HepG2 (cell line): Measurements from ENCODE around the gene TRUB1. TPM values are rescaled to one million over a fixed set of nuclear protein-coding genes. Genes with fewer than 3 reads are reported as not detected.

ENCODE experiments used
- ATAC-seq: fragments of 200-7000 bp; cut with Tn5 transposase; 3 replicates; pipeline ENCODE4 v1.9.1; 2020; ENCODE audit warnings: mild to moderate bottlenecking, moderate library complexity
- BruUV-seq: library from RNA; stranded (reverse); fragments of 400-500 nt; replicated peaks from 2 replicates; lab custom pipeline; 2021; lab: Mats Ljungman, UMichigan
- CTCF ChIA-PET: fragments of 300-600 bp; formaldehyde crosslinking; extraction: SDS; loops from one replicate; lab custom pipeline; 2021; ENCODE audit warnings: low total read pairs, inconsistent platforms, low intra/inter-chr PET ratio; lab: Yijun Ruan, JAX
- POLR2A ChIA-PET: fragments of 350-600 bp; sonication (Branson Sonifier 250); formaldehyde crosslinking; loops from one replicate; lab custom pipeline; 2020; ENCODE audit warnings: antibody characterized with exemption, inconsistent platforms; lab: Yijun Ruan, JAX
- DNase-seq: peaks from one replicate; pipeline ENCODE4 v3.0.0-alpha.2; 2015; ENCODE audit warnings: low spot score
- FAIRE-seq: peaks from 3 replicates; lab custom pipeline; 2011; peaks lifted over from hg19 to GRCh38; lab: Jason Lieb, UNC
- H2AFZ ChIP-seq: one replicate; pipeline ENCODE4 v1.6.1; 2011; ENCODE audit warnings: low read length, inconsistent platforms
- H3K27ac ChIP-seq: fragments of 300-600 bp; 3 replicates; pipeline ENCODE4 v1.8.0; 2011; ENCODE audit warnings: mixed run types, mild to moderate bottlenecking, mixed read lengths, low read length, inconsistent platforms; ENCODE audit not compliant: insufficient read depth; ENCODE audit errors: extremely low read length
- H3K27me3 ChIP-seq, 2 experiments: fragments of 200-600 bp in 1 of 2; 2 replicates in 1 of 2; 3 replicates in 1 of 2; pipeline versions ENCODE4 v1.6.0 to v1.8.0; 2011; ENCODE audit warnings: low read length in 2 of 2, mild to moderate bottlenecking in 2 of 2, moderate library complexity in 2 of 2, inconsistent platforms in 1 of 2; ENCODE audit not compliant: insufficient read depth in 2 of 2, control insufficient read depth in 1 of 2
- H3K36me3 ChIP-seq, 2 experiments: fragments of 200-600 bp in 1 of 2; replicated peaks in 1 of 2; 2 replicates in 1 of 2; 3 replicates in 1 of 2; pipeline versions ENCODE4 v1.5.1 to v1.8.0; 2011; ENCODE audit warnings: low read length in 2 of 2, inconsistent platforms in 1 of 2; ENCODE audit not compliant: insufficient read depth in 2 of 2, control insufficient read depth in 1 of 2
- H3K4me1 ChIP-seq: 2 replicates; pipeline ENCODE4 v1.5.1; 2012; ENCODE audit warnings: low read length, inconsistent platforms; ENCODE audit not compliant: insufficient read depth
- H3K4me2 ChIP-seq: 2 replicates; pipeline ENCODE4 v1.6.0; 2011; ENCODE audit warnings: low read depth, low read length, inconsistent platforms
- H3K4me3 ChIP-seq, 3 experiments: fragments of 200-600 bp in 1 of 3; sonication (generic), shearing (Covaris generic) in 1 of 3; replicated peaks in 1 of 3; 2 replicates each; pipeline ENCODE4 v1.5.1; 2011 to 2016; ENCODE audit warnings: low read length in 3 of 3, inconsistent platforms in 2 of 3, low read depth in 2 of 3, mild to moderate bottlenecking in 2 of 3, control low read depth in 1 of 3, mixed read lengths in 1 of 3; ENCODE audit not compliant: insufficient read depth in 1 of 3
- H3K79me2 ChIP-seq: one replicate; pipeline ENCODE4 v1.6.1; 2011; ENCODE audit warnings: low read length, inconsistent platforms; ENCODE audit not compliant: insufficient read depth
- H3K9ac ChIP-seq: 2 replicates; pipeline ENCODE4 v1.6.0; 2011; ENCODE audit warnings: mild to moderate bottlenecking, low read depth, low read length, inconsistent platforms; ENCODE audit not compliant: insufficient read depth
- H3K9me3 ChIP-seq: 2 replicates; pipeline ENCODE4 v1.5.1; 2012; ENCODE audit warnings: mild to moderate bottlenecking, low read length
- H4K20me1 ChIP-seq: 2 replicates; pipeline ENCODE4 v1.6.0; 2011; ENCODE audit warnings: inconsistent platforms, mild to moderate bottlenecking, low read length, moderate library complexity; ENCODE audit not compliant: insufficient read depth
- ARNT ChIP-seq: fragments of 450-650 bp; IDR thresholded peaks from 2 replicates; pipeline ENCODE4 v1.6.1; 2017
- ATM ChIP-seq: fragments of 450-650 bp; IDR thresholded peaks from 2 replicates; pipeline ENCODE4 v1.7.1; 2017; ENCODE audit warnings: mild to moderate bottlenecking, borderline replicate concordance
- CREB1 ChIP-seq, 2 experiments: fragments of 450-650 bp in 1 of 2; IDR thresholded peaks; 2 replicates each; pipeline ENCODE4 v1.6.1; 2016 to 2017; ENCODE audit warnings: control low read depth in 1 of 2, mild to moderate bottlenecking in 1 of 2, missing compliant biosample characterization in 1 of 2, missing genetic modification characterization in 1 of 2
- EED ChIP-seq: sonication (generic); formaldehyde crosslinking; IDR thresholded peaks from 2 replicates; pipeline ENCODE4 v1.5.0; 2020; ENCODE audit warnings: mild to moderate bottlenecking, missing genetic modification reagents
- XBP1 ChIP-seq: sonication (generic); formaldehyde crosslinking; IDR thresholded peaks from 2 replicates; pipeline ENCODE4 v1.5.0; 2020; ENCODE audit warnings: missing genetic modification reagents
- ZNF296 ChIP-seq: sonication (generic); formaldehyde crosslinking; conservative IDR thresholded peaks from 2 replicates; pipeline ENCODE4 v1.5.0; 2020; ENCODE audit warnings: mild to moderate bottlenecking, missing genetic modification reagents
- ZNF468 ChIP-seq: sonication (generic); formaldehyde crosslinking; IDR thresholded peaks from 2 replicates; pipeline ENCODE4 v1.8.0; 2022; ENCODE audit warnings: mild to moderate bottlenecking, moderate library complexity, missing genetic modification reagents
- ZNF7 ChIP-seq: IDR thresholded peaks from 2 replicates; pipeline ENCODE4 v1.6.1; 2016; ENCODE audit warnings: missing biosample characterization, missing genetic modification reagents
- WGBS: methylation state at CpG from one replicate; pipeline ENCODE4 v1.1.6; 2017; ENCODE audit warnings: low lambda C conversion rate; 5-methylcytosine and 5-hydroxymethylcytosine counted together
- in situ Hi-C: cut with HindIII; loops from 2 replicates; pipeline ENCODE4 v1.10.0; 2017; ENCODE audit warnings: low pct_unique_long_range_greater_than_20kb; ENCODE audit not compliant: extremely low pct_ligation_motif_present
- intact Hi-C: fragments of 100-400 bp; cut with micrococcal nuclease; formaldehyde crosslinking; loops from one replicate; pipeline ENCODE4 v1.10.0; 2022; ENCODE audit not compliant: unreplicated experiment
- polyA plus RNA-seq, 8 experiments: library from polyadenylated mRNA; depleted of rRNA in 3 of 8; stranded (reverse) in 7 of 8; unstranded in 1 of 8; fragments of >200 nt; fragmentation: Illumina TruSeq in 4 of 8; extraction: Trizol in 4 of 8; gene quantifications; 2 replicates each; pipeline versions ENCODE4 v1.2.1 to v1.2.3, GENCODE V29; 2011 to 2016; ENCODE audit warnings: low read depth in 4 of 8, missing spikeins in 1 of 8, mixed read lengths in 1 of 8; ENCODE audit not compliant: insufficient read depth in 1 of 8
- total RNA-seq, 5 experiments: library from RNA; depleted of rRNA; stranded (reverse); fragments of >200 nt; fragmentation: Illumina TruSeq; extraction: Trizol; gene quantifications; 2 replicates each; pipeline ENCODE4 v1.2.3, GENCODE V29; 2016; ENCODE audit warnings: low read depth in 1 of 5
- TF ChIP-seq, protein P1 (sequence below): IDR thresholded peaks from 2 replicates; pipeline ENCODE4 v1.4.0; 2020; ENCODE audit warnings: mild to moderate bottlenecking, missing genetic modification reagents
- TF ChIP-seq, protein P2 (sequence below): IDR thresholded peaks from 2 replicates; pipeline ENCODE4 v1.6.1; 2016; ENCODE audit warnings: low read depth, control low read depth
- TF ChIP-seq, protein P3 (sequence below): sonication (generic); formaldehyde crosslinking; IDR thresholded peaks from 2 replicates; pipeline ENCODE4 v1.4.0; 2020; ENCODE audit warnings: mild to moderate bottlenecking, missing genetic modification reagents
- TF ChIP-seq, protein P4 (sequence below): sonication (generic); formaldehyde crosslinking; IDR thresholded peaks from 2 replicates; pipeline ENCODE4 v1.8.0; 2022; ENCODE audit warnings: missing genetic modification reagents, mild to moderate bottlenecking, inconsistent platforms, borderline replicate concordance
- TF ChIP-seq, protein P5 (sequence below), 2 experiments: IDR thresholded peaks; 2 replicates each; pipeline ENCODE4 v1.6.1; 2011 to 2012; ENCODE audit warnings: low read length in 2 of 2, borderline replicate concordance in 1 of 2, low read depth in 1 of 2, mild to moderate bottlenecking in 1 of 2, moderate library complexity in 1 of 2

The TRUB1 gene
- total and polyA plus RNA-seq, 2 of the 13 experiments (the other 11 are each of a cell fraction or from before 2014, with no cell fraction given) = 10.6 to 38.9 TPM

DNA sequence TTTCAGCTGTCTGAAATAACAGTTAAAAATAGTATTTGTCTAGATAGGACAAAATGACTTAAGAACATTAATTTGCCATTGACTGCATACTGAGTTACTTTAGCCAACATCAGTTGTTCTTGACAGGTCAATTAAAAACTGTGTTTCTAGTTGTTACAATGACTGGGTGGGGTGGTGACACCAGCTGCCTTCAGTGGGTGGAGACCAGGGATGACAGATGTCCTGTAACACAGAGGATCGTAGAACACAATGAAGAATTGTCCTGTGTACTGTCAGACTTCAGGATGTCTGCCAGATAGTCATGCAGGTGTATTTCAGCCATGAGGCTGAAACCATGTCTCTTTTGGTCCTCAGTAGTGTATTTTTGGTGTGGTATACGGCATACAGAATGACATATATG is 24.4 kb downstream of the TRUB1 start:
- Histone ChIP-seq H3K4me3 (no peak overlapping the region), H3K36me3 (peaks cover 7 to 23% of the 10 kb centered on the region in 2 experiments; a peak in 4 of 5 replicates), H3K27me3 (no peaks in the 10 kb centered on the region), H3K4me2 (no peak overlapping the region), H3K9ac (no peak overlapping the region), H3K79me2 (peaks cover 12% of the 10 kb centered on the region), H2AFZ (no peak overlapping the region), H3K9me3 (no peaks in the 10 kb centered on the region), H4K20me1 (no peaks in the 10 kb centered on the region), H3K27ac (no peak overlapping the region), H3K4me1 (peaks cover 13% of the 10 kb centered on the region)
- 84% methylated on average over 2 of the region's 2 CpGs for whole genome bisulfite sequencing
- FAIRE-seq (no peak), ATAC-seq (no peak), DNase-seq (no peak)
- BruUV-seq = no TSS peak
- POLR2A ChIA-PET = no interaction called here
- intact Hi-C loops (no loop called here), in situ Hi-C loops (no loop called here)
- CTCF ChIA-PET = no interaction called here
- TF ChIP-seq ZNF7 (CRISPR knock-in tag) (no peak), XBP1 (CRISPR knock-in tag) (no peak), ZNF468 (CRISPR knock-in tag) (no peak), ARNT (no peak), CREB1 (IDR thresholded peaks at IDR 0.05) (no peak), CREB1 (CRISPR knock-in tag; IDR thresholded peaks at IDR 0.05) (no peak), EED (CRISPR knock-in tag) (no peak), ZNF296 (no peak), ATM (no peak)
- TF ChIP-seq, protein P1, sequence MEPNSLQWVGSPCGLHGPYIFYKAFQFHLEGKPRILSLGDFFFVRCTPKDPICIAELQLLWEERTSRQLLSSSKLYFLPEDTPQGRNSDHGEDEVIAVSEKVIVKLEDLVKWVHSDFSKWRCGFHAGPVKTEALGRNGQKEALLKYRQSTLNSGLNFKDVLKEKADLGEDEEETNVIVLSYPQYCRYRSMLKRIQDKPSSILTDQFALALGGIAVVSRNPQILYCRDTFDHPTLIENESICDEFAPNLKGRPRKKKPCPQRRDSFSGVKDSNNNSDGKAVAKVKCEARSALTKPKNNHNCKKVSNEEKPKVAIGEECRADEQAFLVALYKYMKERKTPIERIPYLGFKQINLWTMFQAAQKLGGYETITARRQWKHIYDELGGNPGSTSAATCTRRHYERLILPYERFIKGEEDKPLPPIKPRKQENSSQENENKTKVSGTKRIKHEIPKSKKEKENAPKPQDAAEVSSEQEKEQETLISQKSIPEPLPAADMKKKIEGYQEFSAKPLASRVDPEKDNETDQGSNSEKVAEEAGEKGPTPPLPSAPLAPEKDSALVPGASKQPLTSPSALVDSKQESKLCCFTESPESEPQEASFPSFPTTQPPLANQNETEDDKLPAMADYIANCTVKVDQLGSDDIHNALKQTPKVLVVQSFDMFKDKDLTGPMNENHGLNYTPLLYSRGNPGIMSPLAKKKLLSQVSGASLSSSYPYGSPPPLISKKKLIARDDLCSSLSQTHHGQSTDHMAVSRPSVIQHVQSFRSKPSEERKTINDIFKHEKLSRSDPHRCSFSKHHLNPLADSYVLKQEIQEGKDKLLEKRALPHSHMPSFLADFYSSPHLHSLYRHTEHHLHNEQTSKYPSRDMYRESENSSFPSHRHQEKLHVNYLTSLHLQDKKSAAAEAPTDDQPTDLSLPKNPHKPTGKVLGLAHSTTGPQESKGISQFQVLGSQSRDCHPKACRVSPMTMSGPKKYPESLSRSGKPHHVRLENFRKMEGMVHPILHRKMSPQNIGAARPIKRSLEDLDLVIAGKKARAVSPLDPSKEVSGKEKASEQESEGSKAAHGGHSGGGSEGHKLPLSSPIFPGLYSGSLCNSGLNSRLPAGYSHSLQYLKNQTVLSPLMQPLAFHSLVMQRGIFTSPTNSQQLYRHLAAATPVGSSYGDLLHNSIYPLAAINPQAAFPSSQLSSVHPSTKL (CRISPR knock-in tag) = no peak
- TF ChIP-seq, protein P2, sequence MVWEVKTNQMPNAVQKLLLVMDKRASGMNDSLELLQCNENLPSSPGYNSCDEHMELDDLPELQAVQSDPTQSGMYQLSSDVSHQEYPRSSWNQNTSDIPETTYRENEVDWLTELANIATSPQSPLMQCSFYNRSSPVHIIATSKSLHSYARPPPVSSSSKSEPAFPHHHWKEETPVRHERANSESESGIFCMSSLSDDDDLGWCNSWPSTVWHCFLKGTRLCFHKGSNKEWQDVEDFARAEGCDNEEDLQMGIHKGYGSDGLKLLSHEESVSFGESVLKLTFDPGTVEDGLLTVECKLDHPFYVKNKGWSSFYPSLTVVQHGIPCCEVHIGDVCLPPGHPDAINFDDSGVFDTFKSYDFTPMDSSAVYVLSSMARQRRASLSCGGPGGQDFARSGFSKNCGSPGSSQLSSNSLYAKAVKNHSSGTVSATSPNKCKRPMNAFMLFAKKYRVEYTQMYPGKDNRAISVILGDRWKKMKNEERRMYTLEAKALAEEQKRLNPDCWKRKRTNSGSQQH (CRISPR knock-in tag) = no peak
- TF ChIP-seq, protein P3, sequence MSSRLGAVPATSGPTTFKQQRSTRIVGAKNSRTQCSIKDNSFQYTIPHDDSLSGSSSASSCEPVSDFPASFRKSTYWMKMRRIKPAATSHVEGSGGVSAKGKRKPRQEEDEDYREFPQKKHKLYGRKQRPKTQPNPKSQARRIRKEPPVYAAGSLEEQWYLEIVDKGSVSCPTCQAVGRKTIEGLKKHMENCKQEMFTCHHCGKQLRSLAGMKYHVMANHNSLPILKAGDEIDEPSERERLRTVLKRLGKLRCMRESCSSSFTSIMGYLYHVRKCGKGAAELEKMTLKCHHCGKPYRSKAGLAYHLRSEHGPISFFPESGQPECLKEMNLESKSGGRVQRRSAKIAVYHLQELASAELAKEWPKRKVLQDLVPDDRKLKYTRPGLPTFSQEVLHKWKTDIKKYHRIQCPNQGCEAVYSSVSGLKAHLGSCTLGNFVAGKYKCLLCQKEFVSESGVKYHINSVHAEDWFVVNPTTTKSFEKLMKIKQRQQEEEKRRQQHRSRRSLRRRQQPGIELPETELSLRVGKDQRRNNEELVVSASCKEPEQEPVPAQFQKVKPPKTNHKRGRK (CRISPR knock-in tag) = no peak
- TF ChIP-seq, protein P4, sequence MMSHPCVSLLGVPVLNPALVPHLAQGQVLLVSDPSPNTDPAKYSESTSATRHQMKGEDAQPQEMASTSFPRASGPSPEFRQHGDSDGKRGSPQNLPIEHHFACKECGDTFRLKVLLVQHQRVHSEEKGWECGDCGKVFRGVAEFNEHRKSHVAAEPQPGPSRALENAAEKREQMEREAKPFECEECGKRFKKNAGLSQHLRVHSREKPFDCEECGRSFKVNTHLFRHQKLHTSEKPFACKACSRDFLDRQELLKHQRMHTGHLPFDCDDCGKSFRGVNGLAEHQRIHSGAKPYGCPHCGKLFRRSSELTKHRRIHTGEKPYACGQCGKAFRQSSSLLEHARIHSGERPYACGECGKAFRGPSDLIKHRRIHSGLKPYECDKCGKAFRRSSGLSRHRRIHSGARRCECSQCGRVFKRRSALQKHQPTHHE (CRISPR knock-in tag) = no peak
- TF ChIP-seq, protein P5, sequence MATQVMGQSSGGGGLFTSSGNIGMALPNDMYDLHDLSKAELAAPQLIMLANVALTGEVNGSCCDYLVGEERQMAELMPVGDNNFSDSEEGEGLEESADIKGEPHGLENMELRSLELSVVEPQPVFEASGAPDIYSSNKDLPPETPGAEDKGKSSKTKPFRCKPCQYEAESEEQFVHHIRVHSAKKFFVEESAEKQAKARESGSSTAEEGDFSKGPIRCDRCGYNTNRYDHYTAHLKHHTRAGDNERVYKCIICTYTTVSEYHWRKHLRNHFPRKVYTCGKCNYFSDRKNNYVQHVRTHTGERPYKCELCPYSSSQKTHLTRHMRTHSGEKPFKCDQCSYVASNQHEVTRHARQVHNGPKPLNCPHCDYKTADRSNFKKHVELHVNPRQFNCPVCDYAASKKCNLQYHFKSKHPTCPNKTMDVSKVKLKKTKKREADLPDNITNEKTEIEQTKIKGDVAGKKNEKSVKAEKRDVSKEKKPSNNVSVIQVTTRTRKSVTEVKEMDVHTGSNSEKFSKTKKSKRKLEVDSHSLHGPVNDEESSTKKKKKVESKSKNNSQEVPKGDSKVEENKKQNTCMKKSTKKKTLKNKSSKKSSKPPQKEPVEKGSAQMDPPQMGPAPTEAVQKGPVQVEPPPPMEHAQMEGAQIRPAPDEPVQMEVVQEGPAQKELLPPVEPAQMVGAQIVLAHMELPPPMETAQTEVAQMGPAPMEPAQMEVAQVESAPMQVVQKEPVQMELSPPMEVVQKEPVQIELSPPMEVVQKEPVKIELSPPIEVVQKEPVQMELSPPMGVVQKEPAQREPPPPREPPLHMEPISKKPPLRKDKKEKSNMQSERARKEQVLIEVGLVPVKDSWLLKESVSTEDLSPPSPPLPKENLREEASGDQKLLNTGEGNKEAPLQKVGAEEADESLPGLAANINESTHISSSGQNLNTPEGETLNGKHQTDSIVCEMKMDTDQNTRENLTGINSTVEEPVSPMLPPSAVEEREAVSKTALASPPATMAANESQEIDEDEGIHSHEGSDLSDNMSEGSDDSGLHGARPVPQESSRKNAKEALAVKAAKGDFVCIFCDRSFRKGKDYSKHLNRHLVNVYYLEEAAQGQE (IDR thresholded peaks at IDR 0.05; ENCODE audit: borderline replicate concordance in 1 of 2, low read depth in 1 of 2, low read length in 2 of 2) = no peak
